GM19397 (cell line): Measurements from ENCODE around the gene SDK2.
"Not testable (repeated sequence)": the region's sequence is repeated elsewhere in the genome, so short reads cannot be mapped to it uniquely, and the experiment has no call there.

Source experiments
- ATAC-seq: cut with Tn5 transposase; IDR thresholded peaks from one replicate; pipeline ENCODE4 v1.9.1; 2021; ENCODE audit warnings: mild to moderate bottlenecking, moderate library complexity; ENCODE audit not compliant: unreplicated experiment

The SDK2 gene

GRCh38 chr17:73334771-73335513, 309.3 kb downstream of the SDK2 start:
- ATAC-seq: no peak

- not testable (repeated sequence) for ATAC-seq
These were observed 310.8 kb downstream of the SDK2 start for GRCh38 chr17:73333445-73333844.

- no peak for ATAC-seq
These were observed 313.2 kb downstream of the SDK2 start for GRCh38 chr17:73331060-73331459.

- ATAC-seq: no peak
These were observed 316.6 kb downstream of the SDK2 start for GRCh38 chr17:73327676-73328075.

GRCh38 chr17:73325527-73325842, 318.8 kb downstream of the SDK2 start:
- no peak for ATAC-seq

GRCh38 chr17:73324711-73325526, 319.3 kb downstream of the SDK2 start:
- ATAC-seq: no peak

- no peak for ATAC-seq
These were observed 320.1 kb downstream of the SDK2 start for GRCh38 chr17:73324160-73324475.

GRCh38 chr17:73323409-73324159, 320.7 kb downstream of the SDK2 start:
- no peak for ATAC-seq

- no peak for ATAC-seq
These were observed 323.5 kb downstream of the SDK2 start for GRCh38 chr17:73320601-73321264.

- ATAC-seq: no peak
These were observed 324.5 kb downstream of the SDK2 start for GRCh38 chr17:73319766-73320165.

GRCh38 chr17:73318836-73319235, 325.4 kb downstream of the SDK2 start:
- ATAC-seq: no peak

- no peak for ATAC-seq
These were observed 325.8 kb downstream of the SDK2 start for GRCh38 chr17:73318427-73318813.

- ATAC-seq: peak; percentile 20
These were observed 326.5 kb downstream of the SDK2 start for GRCh38 chr17:73317513-73318426.

GRCh38 chr17:73316919-73317505, 327.2 kb downstream of the SDK2 start:
- peak; percentile 66 for ATAC-seq

- no peak for ATAC-seq
These were observed 328.8 kb downstream of the SDK2 start for GRCh38 chr17:73315471-73315870.

GRCh38 chr17:73313526-73314127, 330.6 kb downstream of the SDK2 start:
- ATAC-seq: no peak

GRCh38 chr17:73312887-73313286, 331.4 kb downstream of the SDK2 start:
- ATAC-seq: not testable (repeated sequence)

GRCh38 chr17:73311781-73312641, 332.2 kb downstream of the SDK2 start, which contains the start of gene CDC42EP4:
Gene CDC42EP4 (minus strand): TSS chr17:73312001. CDS start chr17:73286500, 25,501 bp downstream.
- peak; percentile 86 for ATAC-seq
